HG03442 (cell line): Measurements from ENCODE around the gene MAD1L1.
"Not testable (repeated sequence)": the region's sequence is repeated elsewhere in the genome, so short reads cannot be mapped to it uniquely, and the experiment has no call there.

Experiments
- ATAC-seq: cut with Tn5 transposase; IDR thresholded peaks from one replicate; pipeline ENCODE4 v1.9.1; 2021; ENCODE audit warnings: mild to moderate bottlenecking, moderate library complexity; ENCODE audit not compliant: unreplicated experiment

MAD1L1 gene

GRCh38 chr7:1850111-1850975 lies 382.4 kb downstream of the MAD1L1 start:
- ATAC-seq: no peak

- no peak for ATAC-seq
These were observed 383.2 kb downstream of the MAD1L1 start for GRCh38 chr7:1849351-1850041.

GRCh38 chr7:1848911-1849311 lies 383.8 kb downstream of the MAD1L1 start:
- ATAC-seq: no peak

GRCh38 chr7:1848013-1848640 lies 384.6 kb downstream of the MAD1L1 start:
- no peak for ATAC-seq

- ATAC-seq: no peak
These were observed 385.3 kb downstream of the MAD1L1 start for GRCh38 chr7:1847260-1848001.

- ATAC-seq: no peak
These were observed 386.2 kb downstream of the MAD1L1 start for GRCh38 chr7:1846331-1847065.

GRCh38 chr7:1845536-1846311 lies 387.0 kb downstream of the MAD1L1 start:
- no peak for ATAC-seq

GRCh38 chr7:1844951-1845390 lies 387.8 kb downstream of the MAD1L1 start:
- ATAC-seq: no peak

- no peak for ATAC-seq
These were observed 388.3 kb downstream of the MAD1L1 start for GRCh38 chr7:1844336-1844950.

GRCh38 chr7:1843921-1844335 lies 388.8 kb downstream of the MAD1L1 start:
- ATAC-seq: no peak

GRCh38 chr7:1843271-1843861 lies 389.4 kb downstream of the MAD1L1 start:
- ATAC-seq: no peak

GRCh38 chr7:1842321-1843221 lies 390.2 kb downstream of the MAD1L1 start:
- ATAC-seq: no peak

- not testable (repeated sequence) for ATAC-seq
These were observed 391.3 kb downstream of the MAD1L1 start for GRCh38 chr7:1841286-1842021.

- not testable (repeated sequence) for ATAC-seq
These were observed 392.0 kb downstream of the MAD1L1 start for GRCh38 chr7:1840744-1841143.

GRCh38 chr7:1839701-1840100 lies 393.0 kb downstream of the MAD1L1 start:
- ATAC-seq: no peak

GRCh38 chr7:1838911-1839531 lies 393.7 kb downstream of the MAD1L1 start:
- not testable (repeated sequence) for ATAC-seq

- ATAC-seq: not testable (repeated sequence)
These were observed 394.2 kb downstream of the MAD1L1 start for GRCh38 chr7:1838544-1838872.
